HepG2 (cell line): ENCODE results near the gene MDP1. TPM values are rescaled to one million over a fixed set of nuclear protein-coding genes. Genes with fewer than 3 reads are reported as not detected.

ENCODE experiments used
- E2F1 ChIP-seq: sonication (generic); formaldehyde crosslinking; IDR thresholded peaks from 2 replicates; pipeline ENCODE4 v1.5.0; 2020; ENCODE audit warnings: missing genetic modification reagents
- KAT8 ChIP-seq: IDR thresholded peaks from 2 replicates; pipeline ENCODE4 v1.6.1; 2016; ENCODE audit warnings: missing genetic modification reagents, missing compliant biosample characterization
- MXD4 ChIP-seq: IDR thresholded peaks from 2 replicates; pipeline ENCODE4 v1.6.1; 2016; ENCODE audit warnings: mild to moderate bottlenecking, missing biosample characterization, missing genetic modification reagents
- TCF7 ChIP-seq: sonication (generic); IDR thresholded peaks from 2 replicates; pipeline ENCODE4 v1.6.1; 2016; ENCODE audit warnings: antibody characterized with exemption, low read depth
- TMF1 ChIP-seq: sonication (generic); formaldehyde crosslinking; IDR thresholded peaks from 2 replicates; pipeline ENCODE4 v1.8.1; 2022; ENCODE audit warnings: low read depth, missing genetic modification reagents
- ZBTB33 ChIP-seq: sonication (generic); formaldehyde crosslinking; IDR thresholded peaks from 2 replicates; pipeline ENCODE4 v1.4.0; 2020; ENCODE audit warnings: missing genetic modification reagents
- ZNF142 ChIP-seq: sonication (generic); formaldehyde crosslinking; IDR thresholded peaks from 2 replicates; pipeline ENCODE4 v1.4.0; 2020; ENCODE audit warnings: missing genetic modification reagents
- ZNF407 ChIP-seq: sonication (generic); formaldehyde crosslinking; IDR thresholded peaks from one replicate; pipeline ENCODE4 v1.5.1; 2020; ENCODE audit warnings: mild to moderate bottlenecking, missing genetic modification reagents; ENCODE audit errors: not compliant biosample characterization
- polyA plus RNA-seq, 8 experiments: library from polyadenylated mRNA; depleted of rRNA in 3 of 8; stranded (reverse) in 7 of 8; unstranded in 1 of 8; fragments of >200 nt; fragmentation: Illumina TruSeq in 4 of 8; extraction: Trizol in 4 of 8; gene quantifications; 2 replicates each; pipeline versions ENCODE4 v1.2.1 to v1.2.3, GENCODE V29; 2011 to 2016; ENCODE audit warnings: low read depth in 4 of 8, missing spikeins in 1 of 8, mixed read lengths in 1 of 8; ENCODE audit not compliant: insufficient read depth in 1 of 8
- total RNA-seq, 5 experiments: library from RNA; depleted of rRNA; stranded (reverse); fragments of >200 nt; fragmentation: Illumina TruSeq; extraction: Trizol; gene quantifications; 2 replicates each; pipeline ENCODE4 v1.2.3, GENCODE V29; 2016; ENCODE audit warnings: low read depth in 1 of 5

The MDP1 gene
- total and polyA plus RNA-seq, 2 of the 13 experiments (the other 11 are each of a cell fraction or from before 2014, with no cell fraction given): 44.1 to 48.7 TPM

- TF ChIP-seq ZBTB33 (CRISPR knock-in tag): peak; percentile 99
- TF ChIP-seq E2F1 (CRISPR knock-in tag): no peak
- 0 out of 2 replicates have a peak, but pooled peaks have one; percentile 43 for TF ChIP-seq MXD4 (CRISPR knock-in tag)
- peak; percentile 24; the same call in 1 of the 2 replicates for TF ChIP-seq TMF1 (CRISPR knock-in tag)
- peak; percentile 41; the same call in 1 of the 2 replicates for TF ChIP-seq TCF7
- TF ChIP-seq KAT8 (CRISPR knock-in tag): 0 out of 2 replicates have a peak, but pooled peaks have one; percentile 55
- peak; percentile 31 for TF ChIP-seq ZNF407 (CRISPR knock-in tag)
- peak; percentile 31; the same call in 1 of the 2 replicates for TF ChIP-seq ZNF142 (CRISPR knock-in tag)
These were observed 36.6 kb upstream of the MDP1 start (continued) for GRCh38 chr14:24252289-24253124.
